Panc1 (cell line): ENCODE results near the gene PINLYP. TPM values are rescaled to one million over a fixed set of nuclear protein-coding genes. Genes with fewer than 3 reads are reported as not detected.

Experiments
- ATAC-seq: fragments of 200-7000 bp; cut with Tn5 transposase; 2 replicates; pipeline ENCODE4 v1.9.1; 2020; ENCODE audit warnings: mild to moderate bottlenecking, moderate library complexity
- BruUV-seq: library from RNA; stranded (reverse); fragments of 400-500 nt; replicated peaks from 2 replicates; lab custom pipeline; 2021; lab: Mats Ljungman, UMichigan
- CTCF ChIA-PET: fragments of 300-600 bp; sonication (Branson Sonifier 250); formaldehyde crosslinking; loops from one replicate; lab custom pipeline; 2022; ENCODE audit warnings: antibody characterized with exemption; lab: Charles Lee
- POLR2A ChIA-PET: fragments of 300-600 bp; sonication (Branson Sonifier 250); formaldehyde crosslinking; loops from one replicate; lab custom pipeline; 2022; ENCODE audit warnings: antibody characterized with exemption; lab: Charles Lee
- DNase-seq: peaks from one replicate; pipeline ENCODE4 v3.0.0-alpha.2; 2010; ENCODE audit warnings: low read depth, low spot score
- H3K27ac ChIP-seq: 2 replicates; pipeline ENCODE4 v1.5.1; 2011; ENCODE audit warnings: mild to moderate bottlenecking, low read length, inconsistent platforms
- H3K27me3 ChIP-seq: fragments of 200-500 bp; sonication (Bioruptor generic); 2 replicates; pipeline ENCODE4 v1.6.0; 2014; ENCODE audit warnings: low read length, inconsistent platforms; ENCODE audit not compliant: control insufficient read depth, insufficient read depth
- H3K36me3 ChIP-seq: fragments of 200-500 bp; sonication (Bioruptor generic); 2 replicates; pipeline ENCODE4 v1.5.1; 2014; ENCODE audit warnings: inconsistent platforms, mild to moderate bottlenecking, low read length, moderate library complexity; ENCODE audit not compliant: control insufficient read depth, insufficient read depth
- H3K4me1 ChIP-seq: 2 replicates; pipeline ENCODE4 v1.5.1; 2011; ENCODE audit warnings: inconsistent platforms, mild to moderate bottlenecking, low read length, moderate library complexity; ENCODE audit not compliant: control insufficient read depth, insufficient read depth
- H3K4me3 ChIP-seq, 2 experiments: 2 replicates each; pipeline ENCODE4 v1.5.1; 2011 to 2012; ENCODE audit warnings: low read depth in 2 of 2, low read length in 2 of 2, mild to moderate bottlenecking in 2 of 2, inconsistent platforms in 1 of 2, moderate library complexity in 1 of 2
- H3K9me3 ChIP-seq: fragments of 200-500 bp; sonication (Bioruptor generic); 2 replicates; pipeline ENCODE4 v1.5.1; 2014; ENCODE audit warnings: low read depth, mild to moderate bottlenecking, inconsistent platforms, low read length, moderate library complexity; ENCODE audit not compliant: control insufficient read depth, insufficient read depth
- CTCF ChIP-seq: fragments of 450-650 bp; IDR thresholded peaks from 2 replicates; pipeline ENCODE4 v1.5.1; 2017; ENCODE audit warnings: mild to moderate bottlenecking
- POLR2AphosphoS5 ChIP-seq: IDR thresholded peaks from 2 replicates; pipeline ENCODE4 v1.6.1; 2012; ENCODE audit warnings: mild to moderate bottlenecking, low read depth, low read length, moderate library complexity
- REST ChIP-seq, 2 experiments: IDR thresholded peaks; 2 replicates each; pipeline ENCODE4 v1.6.1; 2011 to 2012; ENCODE audit warnings: low read depth in 2 of 2, control low read depth in 1 of 2, low read length in 1 of 2, mild to moderate bottlenecking in 1 of 2, moderate library complexity in 1 of 2; ENCODE audit not compliant: insufficient read depth in 1 of 2
- SIN3A ChIP-seq: IDR thresholded peaks from 2 replicates; pipeline ENCODE4 v1.6.1; 2012; ENCODE audit warnings: low read depth, mild to moderate bottlenecking, low read length, moderate library complexity, borderline replicate concordance; ENCODE audit not compliant: insufficient read depth
- TCF7L2 ChIP-seq: IDR thresholded peaks from 2 replicates; pipeline ENCODE4 v1.6.1; 2011; ENCODE audit warnings: mild to moderate bottlenecking, low read depth, low read length, inconsistent platforms
- in situ Hi-C: cut with HindIII; loops from 2 replicates; pipeline ENCODE4 v1.10.0; 2016; ENCODE audit warnings: low sequenced_read_pairs, low pct_unique_long_range_greater_than_20kb
- intact Hi-C: fragments of 100-400 bp; cut with micrococcal nuclease; formaldehyde crosslinking; loops from one replicate; pipeline ENCODE4 v1.10.0; 2022; ENCODE audit not compliant: unreplicated experiment
- total RNA-seq: library from RNA; stranded (reverse); gene quantifications from one replicate; pipeline ENCODE4 v1.2.1, GENCODE V29; 2021; ENCODE audit not compliant: unreplicated experiment

PINLYP gene
- total RNA-seq, 1 experiment from 2014 or later: 0.21 TPM

GRCh38 chr19:43618921-43619261 lies 43.3 kb downstream of the PINLYP start:
- peak; percentile 25 for DNase-seq
- in situ Hi-C loops: no loop called here
- H3K27ac ChIP-seq: peak overlapping the region; percentile 88

GRCh38 chr19:43619262-43620060 lies 43.9 kb downstream of the PINLYP start, which contains the start of gene ZNF428:
Gene ZNF428 (minus strand): TSS chr19:43619629. CDS start chr19:43614304, 5,325 bp downstream.
- in situ Hi-C loops (no loop called here), intact Hi-C loops (no loop called here)
- TF ChIP-seq POLR2AphosphoS5 (0 out of 2 replicates have a peak, but pooled peaks have one; percentile 32), SIN3A (no peak), CTCF (no peak), TCF7L2 (peak; percentile 45), REST (IDR thresholded peaks at IDR 0.05; ENCODE audit: insufficient read depth in 1 of 2, low read depth in 2 of 2, low read length in 1 of 2) (no peak)
- Histone ChIP-seq H3K4me1 (no peaks in the 10 kb centered on the region), H3K27ac (peak within 1 kb of the TSS; percentile 88), H3K36me3 (no peaks in the 10 kb centered on the region), H3K9me3 (no peaks in the 10 kb centered on the region), H3K27me3 (no peaks in the 10 kb centered on the region), H3K4me3 (peak within 1 kb of the TSS; percentile 68 to 85)
- CTCF ChIA-PET: no interaction called here
- ATAC-seq (peak; percentile 97), DNase-seq (peak; percentile 30)
- POLR2A ChIA-PET: interaction anchor here (0.6 kb wide), 1 partner anchor 142 kb away, joined by 5 read pairs; no protein-coding TSS in a partner anchor
- no TSS peak for BruUV-seq

More at GRCh38 chr19:43618921-43619261, 43.3 kb downstream of the PINLYP start:
- no TSS peak for BruUV-seq
- H3K4me3 ChIP-seq: peak overlapping the region; percentile 68 to 85
- POLR2A ChIA-PET: no interaction called here
- no peaks in the 10 kb centered on the region for H3K36me3 ChIP-seq
- H3K9me3 ChIP-seq: no peaks in the 10 kb centered on the region
- TF ChIP-seq CTCF (no peak), TCF7L2 (peak; percentile 84; the same call in 1 of the 2 replicates)
- H3K27me3 ChIP-seq: no peaks in the 10 kb centered on the region
- CTCF ChIA-PET: no interaction called here
- intact Hi-C loops: no loop called here
- no peaks in the 10 kb centered on the region for H3K4me1 ChIP-seq
- ATAC-seq: peak; percentile 35
